Lung (tissue), 12 donors: Measurements from ENCODE around the gene ZNF462. TPM values are rescaled to one million over a fixed set of nuclear protein-coding genes. Genes with fewer than 3 reads are reported as not detected.
A peak's percentile ranks its signal among the peaks of the same experiment; 100 is the strongest.

Experiments used
- ATAC-seq: fragments of 200-7000 bp; cut with Tn5 transposase; one replicate; pipeline ENCODE4 v1.9.1; 2020; ENCODE audit warnings: moderate number of reproducible peaks; ENCODE audit not compliant: insufficient read depth, low FRiP score
- DNase-seq, 3 donors: peaks; one replicate each; pipeline ENCODE4 v3.0.0-alpha.2; 2013 to 2017
- H3K27ac ChIP-seq, 2 donors: one replicate each; pipeline ENCODE4 v1.5.1; 2013; ENCODE audit warnings: mild to moderate bottlenecking in 2 of 2, moderate library complexity in 2 of 2, control low read depth in 1 of 2, inconsistent platforms in 1 of 2, low read depth in 1 of 2, low read length in 1 of 2
- H3K27me3 ChIP-seq, 3 donors: one replicate each; pipeline ENCODE4 v1.5.1; 2013; ENCODE audit warnings: low read length in 2 of 3; ENCODE audit not compliant: control insufficient read depth in 3 of 3, insufficient read depth in 3 of 3
- H3K36me3 ChIP-seq, 4 donors: one replicate each; pipeline ENCODE4 v1.5.1; 2013; ENCODE audit warnings: low read length in 4 of 4, mild to moderate bottlenecking in 1 of 4, moderate library complexity in 1 of 4; ENCODE audit not compliant: control insufficient read depth in 4 of 4, insufficient read depth in 4 of 4
- H3K4me1 ChIP-seq, 5 donors: one replicate each; pipeline ENCODE4 v1.5.1; 2013; ENCODE audit warnings: low read length in 5 of 5, mild to moderate bottlenecking in 2 of 5, moderate library complexity in 1 of 5; ENCODE audit not compliant: control insufficient read depth in 5 of 5, insufficient read depth in 5 of 5
- H3K4me3 ChIP-seq: one replicate; pipeline ENCODE4 v1.5.1; 2013; ENCODE audit warnings: mild to moderate bottlenecking, control low read depth, moderate library complexity
- H3K9ac ChIP-seq, 2 donors: one replicate each; pipeline ENCODE4 v1.5.1; 2013; ENCODE audit warnings: low read length in 2 of 2, control low read depth in 1 of 2; ENCODE audit not compliant: insufficient read depth in 1 of 2
- H3K9me3 ChIP-seq, 4 donors: one replicate each; pipeline ENCODE4 v1.5.1; 2013; ENCODE audit warnings: low read length in 3 of 4, mild to moderate bottlenecking in 1 of 4, moderate library complexity in 1 of 4; ENCODE audit not compliant: control insufficient read depth in 4 of 4, insufficient read depth in 3 of 4
- CTCF ChIP-seq: IDR thresholded peaks from 2 replicates; pipeline ENCODE4 v1.5.1; 2012; ENCODE audit warnings: mild to moderate bottlenecking; ENCODE audit errors: control extremely low read depth, extremely low read depth
- WGBS, 2 donors: extraction: QIAGEN DNeasy Blood & Tissue Kit; methylation state at CpG; one replicate each; pipeline ENCODE4 v1.1.7; 2013; 5-methylcytosine and 5-hydroxymethylcytosine counted together
- polyA plus RNA-seq, 2 donors: library from polyadenylated mRNA; stranded (reverse); fragments of 200-250 nt; gene quantifications; one replicate each; pipeline ENCODE4 v1.2.1, GENCODE V29; 2013
- total RNA-seq, 2 donors: library from RNA; depleted of rRNA in 1 of 2; stranded (reverse); fragments of >200 nt in 1 of 2; gene quantifications; one replicate each; pipeline ENCODE4 v1.2.1, GENCODE V29; 2014 to 2021
- donor health status: control.
- donor health status: control.
- donor health status: Bipolar disorder and iron deficiency.
- donor health status: healthy.
- donor health status: DM: yes; HTN: yes; CAD: no.

ZNF462 gene
- total and polyA plus RNA-seq, 4 donors = 2.0 to 37.7 (median 19.5) TPM

- H3K27ac ChIP-seq = no peak overlapping the region
- peaks cover 14 to 37% (median 28%) of the 10 kb centered on the region in 4 donors for H3K36me3 ChIP-seq
- DNase-seq (no peak), ATAC-seq (no peak)
- 92% methylated on average over 6 of the region's 6 CpGs for WGBS, 2 donors
- H3K4me3 ChIP-seq = no peak overlapping the region
- no peaks in the 10 kb centered on the region for H3K9me3 ChIP-seq
- H3K4me1 ChIP-seq = no peaks in the 10 kb centered on the region
- no peaks in the 10 kb centered on the region for H3K27me3 ChIP-seq
- H3K9ac ChIP-seq = no peak overlapping the region
- no peak for TF ChIP-seq CTCF
Measured at GRCh38 chr9:107008447-107008846, 145.5 kb downstream of the ZNF462 start.

- WGBS, 2 donors = 64 to 81% methylated on average over 4 of the region's 4 CpGs
- peaks cover 0 to 7% (median under 1%) of the 10 kb centered on the region in 4 donors for H3K36me3 ChIP-seq
- no peak for TF ChIP-seq CTCF
- no peaks in the 10 kb centered on the region for H3K27me3 ChIP-seq
- DNase-seq (peak in 1 of 3 donors; percentile 48), ATAC-seq (no peak)
- no peak overlapping the region for H3K9ac ChIP-seq
- no peak overlapping the region for H3K4me3 ChIP-seq
- H3K27ac ChIP-seq = no peak overlapping the region
- H3K4me1 ChIP-seq = peaks cover 0 to 10% (median 4%) of the 10 kb centered on the region in 5 donors
- H3K9me3 ChIP-seq = peaks cover 0 to 4% (median 2%) of the 10 kb centered on the region in 4 donors
Measured at GRCh38 chr9:107016383-107016782, 153.4 kb downstream of the ZNF462 start.

- ATAC-seq = no peak
- WGBS, 2 donors = 74 to 76% methylated on average over 5 of the region's 5 CpGs
Measured at GRCh38 chr9:107018861-107019545, 156.0 kb downstream of the ZNF462 start.

More at GRCh38 chr9:107018861-107019545, 156.0 kb downstream of the ZNF462 start:
- Histone ChIP-seq H3K4me3 (no peak overlapping the region), H3K27me3 (no peaks in the 10 kb centered on the region), H3K9me3 (peaks cover 0 to 4% (median 2%) of the 10 kb centered on the region in 4 donors), H3K27ac (no peak overlapping the region), H3K9ac (no peak overlapping the region), H3K36me3 (no peaks in the 10 kb centered on the region), H3K4me1 (peaks cover 0 to 10% (median 4%) of the 10 kb centered on the region in 5 donors)
- no peak for DNase-seq
- no peak for TF ChIP-seq CTCF
